GM21526 (cell line): ENCODE data around the gene DCLK1.

Experiments
- ATAC-seq: cut with Tn5 transposase; IDR thresholded peaks from one replicate; pipeline ENCODE4 v1.9.1; 2021; ENCODE audit warnings: moderate library complexity; ENCODE audit not compliant: unreplicated experiment, low FRiP score

The DCLK1 gene

GRCh38 chr13:35843272-35843671, 287.9 kb downstream of the DCLK1 start:
- ATAC-seq, result no peak

GRCh38 chr13:35841060-35841521, 290.1 kb downstream of the DCLK1 start:
- ATAC-seq, result no peak

GRCh38 chr13:35839806-35840205, 291.4 kb downstream of the DCLK1 start:
- no peak for ATAC-seq

- ATAC-seq, result no peak
Observed at GRCh38 chr13:35838356-35838755, 292.8 kb downstream of the DCLK1 start.

- ATAC-seq, result no peak
Observed at GRCh38 chr13:35836446-35836845, 294.7 kb downstream of the DCLK1 start.

- no peak for ATAC-seq
Observed at GRCh38 chr13:35835989-35836388, 295.2 kb downstream of the DCLK1 start.

- no peak for ATAC-seq
Observed at GRCh38 chr13:35833608-35834275, 297.4 kb downstream of the DCLK1 start.

- ATAC-seq, result no peak
Observed at GRCh38 chr13:35833031-35833430, 298.2 kb downstream of the DCLK1 start.

GRCh38 chr13:35832551-35832950, 298.6 kb downstream of the DCLK1 start:
- ATAC-seq, result no peak

- ATAC-seq, result no peak
Observed at GRCh38 chr13:35830850-35831450, 300.2 kb downstream of the DCLK1 start.

GRCh38 chr13:35826626-35827254, 304.4 kb downstream of the DCLK1 start:
- ATAC-seq, result no peak

GRCh38 chr13:35824825-35825224, 306.4 kb downstream of the DCLK1 start:
- no peak for ATAC-seq

- ATAC-seq, result no peak
Observed at GRCh38 chr13:35824395-35824794, 306.8 kb downstream of the DCLK1 start.

GRCh38 chr13:35822666-35823065, 308.5 kb downstream of the DCLK1 start:
- no peak for ATAC-seq

GRCh38 chr13:35818633-35819067, 312.5 kb downstream of the DCLK1 start:
- peak; percentile 50 for ATAC-seq

GRCh38 chr13:35817642-35818607, 313.3 kb downstream of the DCLK1 start:
- ATAC-seq, result no peak

- no peak for ATAC-seq
Observed at GRCh38 chr13:35814605-35815011, 316.6 kb downstream of the DCLK1 start.

- no peak for ATAC-seq
Observed at GRCh38 chr13:35812736-35813135, 318.4 kb downstream of the DCLK1 start.

GRCh38 chr13:35810321-35810720, 320.9 kb downstream of the DCLK1 start:
- ATAC-seq, result no peak

- ATAC-seq, result no peak
Observed at GRCh38 chr13:35808846-35809245, 322.3 kb downstream of the DCLK1 start.

GRCh38 chr13:35804901-35805300, 326.3 kb downstream of the DCLK1 start:
- no peak for ATAC-seq
